HG03520 (cell line): ENCODE measurements around the gene ZNRF3.
"Not testable (repeated sequence)": the region's sequence is repeated elsewhere in the genome, so short reads cannot be mapped to it uniquely, and the experiment has no call there.

Source experiments
- ATAC-seq: cut with Tn5 transposase; IDR thresholded peaks from one replicate; pipeline ENCODE4 v1.9.1; 2021; ENCODE audit warnings: mild to moderate bottlenecking, moderate library complexity; ENCODE audit not compliant: unreplicated experiment

Gene ZNRF3

GRCh38 chr22:29003975-29004646, 120.7 kb downstream of the ZNRF3 start:
- no peak for ATAC-seq

DNA sequence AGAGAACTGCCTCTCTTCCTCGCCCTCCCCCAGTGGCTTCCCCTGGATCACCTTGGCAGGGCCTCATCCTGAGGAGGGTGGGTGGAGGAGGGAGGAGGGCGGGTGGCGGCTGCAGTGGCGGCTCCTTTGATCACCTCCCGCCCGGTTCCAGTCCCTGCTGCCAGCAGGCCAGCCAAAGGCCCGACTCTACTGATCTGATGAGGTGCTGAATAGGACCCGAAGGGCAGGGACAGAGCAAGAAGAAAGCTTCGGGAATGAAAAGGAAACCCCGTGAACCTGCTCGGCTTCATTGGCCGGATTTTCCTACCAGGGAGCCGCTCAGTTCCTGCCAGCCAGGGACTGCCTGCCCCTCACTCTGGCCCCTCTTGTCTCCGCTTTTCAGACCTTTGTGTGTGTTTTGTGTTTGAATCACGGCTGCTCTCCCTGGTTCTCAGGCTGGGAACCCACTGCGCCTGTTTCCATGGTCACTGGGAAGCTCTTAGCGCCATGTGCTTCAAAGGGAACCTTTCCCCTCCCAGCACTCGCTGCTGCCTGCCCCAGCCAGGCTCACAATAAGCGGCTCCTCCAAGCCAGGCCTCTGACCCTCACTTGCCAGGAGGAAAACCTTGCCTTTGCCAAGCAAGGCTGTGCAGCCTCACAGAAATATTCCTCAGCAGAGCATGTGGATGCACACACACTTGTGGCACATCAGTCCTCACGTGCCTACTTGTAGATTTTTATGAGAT, 121.4 kb downstream of the ZNRF3 start:
- no peak for ATAC-seq

DNA sequence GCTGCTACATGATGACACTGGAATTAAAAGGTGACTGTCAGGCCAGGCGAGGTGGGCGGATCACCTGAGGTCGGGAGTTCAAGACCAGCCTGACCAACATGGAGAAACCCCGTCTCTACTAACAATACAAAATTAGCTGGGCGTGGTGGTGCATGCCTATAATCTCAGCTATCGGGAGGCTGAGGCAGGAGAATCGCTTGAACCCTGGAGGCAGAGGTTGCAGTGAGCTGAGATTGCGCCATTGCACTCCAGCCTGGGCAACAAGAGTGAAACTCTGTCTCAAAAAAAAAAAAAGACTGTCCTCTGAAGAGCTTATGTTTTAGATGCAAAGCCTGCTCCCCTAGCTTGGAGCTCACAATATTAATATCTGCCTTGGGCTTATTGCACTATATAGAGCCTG, 122.4 kb downstream of the ZNRF3 start:
- not testable (repeated sequence) for ATAC-seq

DNA sequence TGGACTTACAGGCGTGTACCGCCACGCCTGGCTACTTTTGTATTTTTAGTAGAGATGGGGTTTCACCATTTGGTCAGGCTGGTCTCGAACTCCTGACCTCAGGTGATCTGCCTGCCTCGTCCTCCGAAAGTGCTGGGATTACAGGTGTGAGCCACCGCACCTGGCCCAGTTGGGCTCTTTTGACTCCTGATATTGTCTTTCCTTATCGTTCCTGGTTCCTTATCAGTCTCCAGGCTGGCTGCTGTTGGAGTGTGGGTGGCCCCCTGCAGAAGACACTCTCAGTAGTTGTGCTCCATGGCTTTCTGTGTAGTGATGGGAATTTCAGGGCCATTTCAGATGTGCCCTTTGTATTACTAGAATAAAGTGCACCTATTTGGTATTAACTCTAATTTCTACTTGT, 123.0 kb downstream of the ZNRF3 start:
- ATAC-seq, result no peak

DNA sequence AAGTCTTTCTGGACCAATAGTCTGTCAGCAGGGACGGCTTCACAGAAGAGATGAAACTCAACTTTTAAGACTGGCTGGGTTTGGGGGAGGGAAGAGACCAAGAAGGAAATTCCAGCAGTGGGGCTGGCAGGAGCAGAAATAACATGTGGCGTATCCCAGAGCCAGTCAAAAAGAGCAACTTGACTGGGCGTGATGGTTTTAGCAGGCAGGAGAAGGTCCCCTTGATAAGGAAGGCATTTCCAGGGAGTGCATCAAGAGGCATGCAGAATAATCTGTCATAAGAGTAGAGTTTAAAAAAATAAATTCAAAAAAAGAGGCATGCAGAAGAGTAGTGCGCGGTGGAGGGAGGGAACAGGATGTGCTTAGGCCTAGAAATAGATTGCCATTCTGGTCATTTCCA, 125.8 kb downstream of the ZNRF3 start:
- no peak for ATAC-seq

DNA sequence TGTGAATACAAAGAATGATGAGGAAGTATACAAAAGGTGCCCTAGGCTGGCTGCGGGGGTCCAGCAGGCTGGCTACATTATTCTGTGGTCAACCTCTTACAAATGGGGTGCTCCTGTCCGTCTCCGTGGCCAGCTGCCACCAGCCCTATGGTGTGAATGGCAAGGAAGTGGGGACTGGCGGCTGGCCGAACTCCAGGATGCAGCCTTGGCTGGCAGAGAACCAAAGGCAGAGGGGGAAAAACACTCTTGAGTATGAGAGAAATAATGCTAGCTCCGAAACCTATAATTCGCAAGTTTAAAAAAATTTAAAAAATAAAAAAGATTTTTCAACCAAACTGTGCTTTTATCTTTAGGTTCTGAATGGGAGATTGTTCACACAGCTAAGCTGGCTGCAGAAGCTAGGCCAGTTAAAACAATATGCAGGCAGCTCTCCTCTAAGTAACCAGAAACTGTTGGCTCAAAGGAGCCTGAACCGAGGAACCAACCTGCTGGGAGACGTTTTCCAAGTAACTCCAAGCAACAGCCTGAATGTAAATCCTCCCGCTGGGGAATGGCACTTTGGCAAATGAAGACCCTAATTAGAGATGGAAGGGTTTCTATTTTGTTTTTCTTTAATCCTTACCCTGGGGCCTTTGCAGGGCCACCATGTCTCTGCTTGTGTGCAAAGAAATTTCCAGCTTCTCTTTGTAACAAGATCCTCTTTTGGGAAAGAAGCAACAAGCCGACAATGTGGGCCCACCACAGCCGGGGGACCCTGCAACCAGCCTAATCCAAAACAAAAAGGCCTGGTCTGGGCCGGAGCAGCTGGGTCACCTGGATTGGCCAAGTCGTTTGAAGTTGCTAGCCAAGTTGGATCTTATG, 128.1 kb downstream of the ZNRF3 start:
- no peak for ATAC-seq

DNA sequence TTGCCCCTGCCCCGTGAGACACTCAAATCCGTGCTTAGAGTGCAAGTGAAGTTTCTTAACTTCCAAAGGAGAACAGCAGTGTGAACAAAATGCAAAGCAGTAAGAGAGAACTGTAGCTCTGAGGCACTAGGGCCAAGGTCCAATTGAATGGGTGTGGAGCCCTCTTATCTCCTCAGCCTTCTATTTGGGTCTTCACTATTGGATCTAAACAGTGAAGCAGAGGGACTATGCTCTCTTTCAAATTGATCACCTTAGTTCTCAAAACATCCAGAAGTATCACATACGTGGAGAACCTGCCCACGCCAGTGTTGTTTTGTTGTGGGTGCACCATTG, 128.7 kb downstream of the ZNRF3 start:
- no peak for ATAC-seq

DNA sequence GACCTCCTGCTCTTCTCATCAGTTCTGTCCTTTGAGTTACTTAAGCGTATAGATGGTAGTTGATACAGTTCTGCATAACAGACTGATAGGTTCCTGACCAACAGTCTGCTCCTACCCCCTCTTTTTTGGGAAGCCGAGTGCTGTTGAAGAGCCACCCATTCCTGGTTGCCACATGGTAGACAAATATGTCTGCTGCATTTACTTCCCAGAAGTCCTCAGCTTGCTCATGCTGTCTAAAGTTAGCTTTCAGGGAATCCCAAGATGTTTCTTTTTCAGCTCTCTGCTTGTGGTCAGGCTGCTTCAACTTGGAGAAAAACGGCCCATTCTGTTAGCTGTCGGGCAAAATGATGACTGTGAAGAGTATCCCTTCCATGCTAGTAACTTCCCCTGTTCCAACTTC, 129.6 kb downstream of the ZNRF3 start:
- ATAC-seq, result no peak

DNA sequence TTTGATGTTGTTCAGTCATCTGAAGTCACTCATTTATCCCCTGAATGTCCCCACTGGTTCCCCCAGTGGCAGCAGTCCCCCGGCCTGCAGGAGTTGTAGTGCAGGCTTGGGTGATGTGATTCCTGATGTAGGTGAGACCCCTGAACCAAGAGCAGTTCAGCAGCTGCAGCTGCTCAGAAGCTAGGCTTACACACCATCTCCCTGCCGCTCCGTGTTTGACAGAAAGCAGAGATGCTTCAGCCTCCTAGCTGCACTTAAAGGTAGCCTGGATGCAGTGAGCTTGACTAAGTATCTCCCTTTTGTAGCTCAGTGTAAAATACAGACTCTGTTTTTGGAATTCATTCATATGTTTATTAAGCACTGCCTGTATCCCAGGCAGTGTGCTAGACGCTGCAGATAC, 130.9 kb downstream of the ZNRF3 start:
- ATAC-seq, result no peak

- no peak for ATAC-seq
Observed at GRCh38 chr22:29014773-29015172, 131.4 kb downstream of the ZNRF3 start.

- no peak for ATAC-seq
Observed at GRCh38 chr22:29016067-29016938, 132.9 kb downstream of the ZNRF3 start.

- ATAC-seq, result no peak
Observed at GRCh38 chr22:29018293-29019189, 135.2 kb downstream of the ZNRF3 start.

GRCh38 chr22:29022101-29022817, 138.9 kb downstream of the ZNRF3 start:
- no peak for ATAC-seq

- no peak for ATAC-seq
Observed at GRCh38 chr22:29023172-29023796, 139.9 kb downstream of the ZNRF3 start.

GRCh38 chr22:29026579-29026978, 143.2 kb downstream of the ZNRF3 start:
- ATAC-seq, result no peak

DNA sequence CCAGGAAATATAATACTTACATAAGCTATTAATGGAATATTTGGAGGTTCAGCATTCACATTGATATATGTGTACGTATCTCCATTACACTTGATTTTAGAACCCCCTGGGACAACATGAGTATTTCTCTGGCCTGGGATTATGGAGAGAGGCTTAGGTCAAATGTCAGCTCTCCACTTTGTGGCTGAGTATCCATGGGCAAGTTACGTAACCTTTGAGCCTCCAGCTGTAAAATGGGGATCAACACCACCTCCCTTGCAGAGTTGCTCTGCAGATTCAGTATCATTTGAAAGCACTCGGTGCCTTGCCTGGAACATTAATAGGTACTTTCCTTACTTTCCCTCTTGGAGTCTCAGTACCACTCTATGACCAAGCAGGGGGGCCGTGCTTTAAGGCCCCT, 145.1 kb downstream of the ZNRF3 start:
- ATAC-seq, result no peak

DNA sequence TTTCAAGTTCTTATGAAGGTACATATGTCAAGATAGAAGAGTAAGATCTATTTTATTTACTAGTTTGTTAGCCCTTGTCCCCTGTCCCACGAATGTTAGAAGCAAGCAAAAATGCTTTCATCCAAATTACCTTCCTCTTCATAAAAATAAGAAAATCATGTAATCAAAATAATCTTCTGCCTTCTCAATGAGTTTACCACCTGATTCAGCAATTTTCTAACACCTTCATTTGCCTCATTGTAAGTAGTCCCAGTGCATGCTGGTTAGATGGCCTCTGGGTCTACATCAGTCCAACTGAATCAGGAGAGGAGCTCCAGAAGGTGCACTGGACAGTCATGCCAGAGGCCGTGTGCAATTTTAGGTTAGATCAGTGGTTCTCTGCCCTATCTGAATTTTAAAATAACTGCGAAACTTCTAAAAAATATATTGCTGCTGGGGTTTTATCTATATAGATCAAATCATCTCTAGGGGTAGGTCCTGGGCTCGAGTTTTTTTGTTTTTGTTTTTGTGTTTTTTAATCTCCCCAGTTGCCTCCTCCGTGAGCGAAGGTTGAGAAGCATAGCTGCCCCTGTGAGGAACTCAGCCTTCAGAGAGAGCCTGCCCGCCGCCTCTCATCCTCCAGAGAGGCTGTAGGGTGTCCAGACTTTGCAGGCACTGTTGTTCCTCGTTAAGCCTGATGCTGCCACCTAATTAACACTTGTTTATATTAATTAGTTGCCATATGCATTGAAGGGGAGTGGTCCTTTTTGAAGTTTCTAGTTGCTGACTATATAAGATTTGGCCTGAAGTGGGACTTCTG, 146.0 kb downstream of the ZNRF3 start:
- no peak for ATAC-seq

GRCh38 chr22:29030016-29030617, 146.7 kb downstream of the ZNRF3 start:
- no peak for ATAC-seq
